GM21390 (cell line): ENCODE data around the gene LCE6A.

Experiments
- ATAC-seq: cut with Tn5 transposase; IDR thresholded peaks from one replicate; pipeline ENCODE4 v1.9.1; 2021; ENCODE audit not compliant: unreplicated experiment

The LCE6A gene, protein sequence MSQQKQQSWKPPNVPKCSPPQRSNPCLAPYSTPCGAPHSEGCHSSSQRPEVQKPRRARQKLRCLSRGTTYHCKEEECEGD

DNA sequence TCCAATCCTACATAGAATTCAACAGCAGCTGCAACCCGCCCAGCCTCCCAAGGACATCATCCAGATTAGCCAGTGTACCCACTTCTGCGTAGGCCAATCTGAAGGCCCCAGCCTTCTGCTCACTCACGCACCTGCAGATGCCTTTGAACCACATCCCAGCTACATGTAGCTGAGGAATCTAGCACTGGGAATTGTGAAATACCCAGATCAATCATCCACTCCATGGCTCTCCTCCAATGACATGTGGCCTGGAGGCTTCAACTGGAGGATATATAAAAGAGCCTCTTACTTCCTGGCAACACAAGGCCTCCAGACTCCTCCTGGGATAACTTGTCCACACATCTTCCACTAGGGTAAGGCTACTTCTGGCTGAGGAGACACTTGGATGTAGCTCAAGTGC lies at the start of gene LCE6A:
Gene LCE6A (plus strand): TSS at position 301 of the 400 bp plus-strand sequence. CDS start 665 bp downstream, outside the sequence.
- ATAC-seq, result no peak

DNA sequence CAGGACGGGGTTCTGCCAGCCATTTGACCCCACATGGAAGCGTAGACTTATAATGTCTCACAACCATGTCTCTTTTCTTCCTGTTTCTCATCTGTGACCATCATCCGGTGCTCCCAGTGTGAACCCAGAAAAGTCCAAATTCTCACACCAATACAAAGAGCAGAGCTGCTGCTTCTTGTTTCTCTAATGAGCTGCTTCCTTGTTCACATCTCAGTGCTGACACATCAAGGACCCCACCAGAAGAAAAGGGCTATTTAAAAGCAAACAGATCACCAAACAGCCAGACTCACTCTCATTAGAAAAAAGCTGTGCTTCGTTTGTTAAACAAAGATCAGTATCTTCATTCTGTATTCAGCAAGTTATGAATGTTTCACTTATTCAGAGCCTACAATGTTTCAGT lies 47.0 kb upstream of the LCE6A start:
- ATAC-seq, result no peak

DNA sequence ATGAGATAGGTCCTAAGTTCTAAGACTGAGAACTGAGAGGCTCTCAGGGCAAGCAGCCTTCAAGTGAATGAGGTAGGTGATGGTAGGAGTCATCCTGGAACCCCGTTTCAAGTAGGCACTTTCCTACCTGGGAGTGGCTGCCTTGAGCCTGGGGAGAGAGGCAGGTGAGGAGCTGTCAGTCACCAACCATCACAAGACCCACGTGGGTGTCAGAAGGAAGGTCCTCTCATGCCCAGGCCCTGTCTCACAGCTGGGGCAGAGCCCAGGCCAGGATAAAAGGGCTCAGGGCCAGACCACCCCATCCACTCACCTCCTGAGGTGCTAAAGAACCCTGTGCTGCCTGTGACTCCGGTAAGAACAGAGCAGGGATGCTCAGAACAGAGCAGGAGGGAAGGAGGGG lies 46.2 kb upstream of the LCE6A start, which contains the start of gene LCE1D:
Gene LCE1D (plus strand): TSS at position 301 of the 400 bp plus-strand sequence. CDS start 1,074 bp downstream, outside the sequence.
- ATAC-seq, result no peak

DNA sequence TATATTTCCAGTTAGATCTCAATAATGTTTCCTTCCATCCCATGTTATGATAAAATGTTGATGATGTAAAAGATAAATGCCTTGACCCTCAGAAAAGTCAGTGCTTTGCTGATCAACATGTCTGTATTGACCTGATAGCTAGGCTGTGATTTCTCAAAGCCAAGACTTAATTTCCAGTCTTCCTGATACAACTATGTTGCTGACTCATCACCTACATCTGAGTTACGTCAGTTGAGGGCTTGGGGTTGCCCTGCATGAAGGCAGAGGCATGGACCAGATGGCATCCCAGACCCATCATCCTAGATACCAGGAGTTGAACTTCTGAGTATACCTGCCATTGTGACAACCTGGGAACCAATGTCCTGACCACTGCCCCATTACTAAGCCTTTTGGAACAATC lies 41.3 kb upstream of the LCE6A start:
- no peak for ATAC-seq

DNA sequence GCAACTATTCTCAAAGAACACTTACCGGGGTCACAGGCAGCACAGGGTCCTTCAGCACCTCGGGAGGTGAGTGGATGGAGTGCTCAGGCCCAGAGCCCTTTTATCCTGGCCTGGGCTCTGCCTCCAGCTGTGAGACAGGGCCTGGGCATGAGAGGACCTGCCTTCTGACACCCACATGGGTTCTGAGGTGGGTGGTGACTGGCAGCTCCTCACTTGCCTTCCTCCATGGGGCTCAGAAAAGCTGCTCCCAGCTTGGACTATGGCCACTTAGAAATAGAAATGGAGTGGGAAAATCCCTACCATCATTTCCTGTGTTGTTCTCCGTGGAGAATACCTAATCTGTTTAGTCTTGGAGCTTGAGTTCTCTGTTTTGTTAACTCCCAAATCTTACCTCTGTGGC lies 36.1 kb upstream of the LCE6A start, which contains the start of gene LCE1C:
Gene LCE1C (minus strand): TSS at position 76 of the 400 bp plus-strand sequence. CDS start 1,173 bp downstream, outside the sequence.
- ATAC-seq, result no peak

DNA sequence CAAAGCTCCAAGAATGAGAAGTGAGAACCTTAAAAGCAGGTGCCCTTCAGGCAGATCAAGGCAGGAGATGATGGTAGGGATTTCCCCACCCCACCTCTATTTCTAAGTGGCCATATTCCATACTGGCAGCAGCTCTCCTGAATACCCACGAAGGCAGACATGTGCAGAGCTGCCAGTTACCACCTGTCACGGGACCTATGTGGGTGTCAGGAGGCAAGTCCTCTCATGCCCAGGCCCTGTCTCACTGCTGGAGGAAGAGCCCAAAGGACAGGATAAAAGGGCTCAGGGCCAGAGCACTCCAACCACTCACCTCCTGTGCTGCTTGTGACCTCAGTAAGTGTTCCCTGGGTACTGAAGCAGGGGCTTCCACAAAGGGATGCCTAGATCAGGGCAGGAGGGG lies 31.6 kb upstream of the LCE6A start:
- no peak for ATAC-seq

DNA sequence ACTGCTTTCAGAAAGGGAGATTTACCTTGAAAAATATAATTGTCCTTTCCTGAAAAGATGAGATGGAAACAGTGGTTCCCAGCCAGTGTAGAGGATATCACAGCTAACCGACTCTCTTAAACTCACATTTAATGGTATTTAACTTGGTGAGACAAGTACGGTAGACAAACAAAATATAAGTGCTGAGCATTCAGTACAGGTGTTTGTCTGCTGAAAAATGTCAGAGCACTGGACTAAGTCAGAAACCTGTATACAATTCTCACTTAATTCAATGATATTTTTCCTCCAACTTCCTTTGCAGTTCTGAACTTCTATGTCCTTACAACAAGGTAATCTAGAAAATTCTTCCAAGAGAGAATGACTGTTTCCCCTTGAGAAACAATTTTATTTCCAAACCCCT lies 31.0 kb upstream of the LCE6A start, which contains the start of gene LCE1B:
Gene LCE1B (plus strand): TSS at position 301 of the 400 bp plus-strand sequence. CDS start 476 bp downstream, outside the sequence.
- no peak for ATAC-seq

DNA sequence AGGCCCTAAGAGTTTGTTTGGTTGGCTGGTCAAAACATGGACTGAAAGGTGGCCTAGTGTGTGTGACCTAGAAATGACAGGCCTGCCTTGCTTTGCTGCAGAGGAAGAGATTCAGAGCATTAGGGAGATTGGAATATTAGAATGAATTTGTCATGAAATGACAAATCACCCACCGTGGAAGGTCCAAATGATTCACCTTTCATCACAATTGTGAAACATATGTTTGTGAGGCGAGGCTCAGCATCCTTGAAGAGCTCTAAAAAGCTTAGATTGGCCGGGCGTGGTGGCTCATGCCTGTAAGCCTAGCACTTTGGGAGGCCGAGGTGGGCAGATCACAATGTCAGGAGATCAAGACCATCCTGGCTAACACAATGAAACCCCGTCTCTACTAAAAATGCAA lies 25.3 kb upstream of the LCE6A start:
- no peak for ATAC-seq

DNA sequence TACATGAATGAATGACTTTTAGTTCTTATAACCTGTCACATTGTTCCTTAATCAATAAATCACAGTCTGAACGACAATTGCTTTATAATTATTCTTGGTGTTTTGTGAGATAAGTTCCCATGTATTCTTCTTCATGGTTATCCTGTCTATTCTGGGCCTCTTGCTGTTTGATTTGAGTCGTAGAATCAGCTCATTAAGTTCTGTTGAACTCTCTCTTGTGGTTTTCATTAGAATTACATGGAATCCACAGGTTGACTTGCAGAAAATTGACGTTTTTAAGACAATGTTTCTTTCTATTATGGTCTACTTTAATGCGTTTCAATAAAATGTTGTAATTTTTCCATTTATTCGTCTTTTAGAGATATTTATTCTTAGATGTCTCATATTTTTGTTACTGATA lies 19.4 kb upstream of the LCE6A start:
- ATAC-seq, result no peak

DNA sequence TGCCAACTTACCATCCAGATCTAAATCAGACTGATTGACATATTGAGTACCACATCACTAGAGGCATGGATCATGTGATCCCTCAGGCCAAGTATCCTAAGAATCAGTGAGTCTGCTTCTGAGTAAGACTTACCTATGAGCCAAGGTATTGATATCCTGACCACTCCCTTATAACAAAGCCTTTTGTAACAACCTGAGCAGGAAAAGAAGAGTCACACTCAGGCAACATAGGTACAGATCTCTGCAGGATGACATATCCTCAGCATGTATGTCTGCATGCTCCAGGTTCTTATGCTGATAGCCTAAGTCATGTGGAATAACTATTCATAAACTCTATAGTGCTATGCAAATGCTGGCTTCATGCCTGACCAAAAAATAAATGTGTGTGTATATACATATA lies 17.7 kb upstream of the LCE6A start:
- no peak for ATAC-seq

DNA sequence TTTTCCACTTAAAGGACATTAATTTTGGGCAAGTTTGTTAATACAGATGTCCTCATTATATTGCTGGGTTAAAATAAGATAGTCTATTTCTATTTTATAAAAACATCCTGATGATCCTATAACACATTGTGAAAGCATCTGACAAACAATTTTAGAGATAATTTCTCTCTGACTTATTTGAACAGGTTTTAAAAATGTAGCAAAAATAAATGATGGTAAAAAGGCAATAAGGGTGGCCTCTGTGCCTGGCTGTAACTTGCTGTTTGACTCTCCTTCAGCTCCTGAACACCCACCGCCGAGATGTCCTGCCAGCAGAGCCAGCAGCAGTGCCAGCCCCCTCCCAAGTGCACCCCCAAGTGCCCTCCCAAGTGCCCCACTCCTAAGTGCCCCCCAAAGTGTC lies 15.5 kb upstream of the LCE6A start, which contains the start of gene LCE1A:
Gene LCE1A (plus strand): TSS at position 301 of the 400 bp plus-strand sequence. CDS start 0 bp downstream, at position 301.
- ATAC-seq, result no peak

DNA sequence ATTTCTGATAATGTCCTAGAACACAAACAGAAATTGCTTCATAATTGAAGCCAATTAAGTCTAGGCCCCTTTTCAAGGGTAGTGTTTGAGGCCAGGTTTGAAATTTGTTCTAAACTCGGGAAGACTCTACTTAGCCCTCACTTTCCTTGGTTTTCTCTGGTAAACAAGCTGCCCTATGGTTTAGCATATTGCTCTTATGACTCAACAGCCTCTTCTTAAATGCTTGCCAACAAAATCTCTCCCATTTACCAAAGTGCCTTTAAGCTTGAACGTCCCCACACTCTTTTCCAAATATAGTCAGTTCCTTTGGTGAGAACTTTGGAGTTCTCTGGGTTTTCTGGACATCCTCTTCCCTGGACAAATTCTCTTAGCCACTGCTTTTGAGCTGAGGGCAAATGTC lies 5.8 kb upstream of the LCE6A start:
- ATAC-seq, result no peak

DNA sequence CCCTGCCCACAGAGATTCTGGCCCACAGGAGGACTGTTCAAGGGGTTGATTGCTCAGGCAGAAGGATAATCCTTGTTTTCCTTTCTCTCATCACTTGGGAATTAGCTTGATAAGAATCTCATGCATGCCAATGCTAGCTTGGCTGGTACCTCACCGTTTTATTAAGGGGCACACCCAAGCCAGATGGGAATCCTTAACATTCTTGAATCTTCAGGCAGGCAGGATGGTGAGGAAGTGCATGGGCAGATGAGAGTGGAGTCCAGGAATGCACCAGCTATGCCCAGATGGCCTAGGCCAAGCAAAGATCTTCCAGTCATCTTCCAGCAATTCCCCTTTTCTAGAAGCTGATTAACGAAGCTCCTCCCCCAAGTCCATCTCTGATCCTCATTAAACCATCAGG lies 13.0 kb downstream of the LCE6A start:
- ATAC-seq, result no peak

DNA sequence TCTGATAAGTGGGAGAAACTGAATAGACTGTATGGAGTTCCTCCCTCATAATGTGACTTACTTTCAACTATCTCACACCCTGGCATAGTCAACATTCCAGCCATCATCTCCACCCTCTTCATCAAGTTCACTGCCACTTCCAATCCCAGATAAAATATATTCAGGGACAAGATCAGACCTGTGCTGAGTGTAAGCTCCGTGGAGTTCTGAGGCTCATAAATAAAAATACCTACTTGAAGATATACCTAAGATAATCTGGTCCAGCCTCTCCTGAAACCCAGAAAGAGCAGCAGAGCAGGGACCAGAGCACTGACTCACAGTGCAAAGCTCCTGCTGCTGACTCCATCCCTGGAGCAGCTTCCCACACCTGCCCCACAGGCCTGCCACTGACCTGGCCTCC lies 15.4 kb downstream of the LCE6A start:
- ATAC-seq, result no peak

DNA sequence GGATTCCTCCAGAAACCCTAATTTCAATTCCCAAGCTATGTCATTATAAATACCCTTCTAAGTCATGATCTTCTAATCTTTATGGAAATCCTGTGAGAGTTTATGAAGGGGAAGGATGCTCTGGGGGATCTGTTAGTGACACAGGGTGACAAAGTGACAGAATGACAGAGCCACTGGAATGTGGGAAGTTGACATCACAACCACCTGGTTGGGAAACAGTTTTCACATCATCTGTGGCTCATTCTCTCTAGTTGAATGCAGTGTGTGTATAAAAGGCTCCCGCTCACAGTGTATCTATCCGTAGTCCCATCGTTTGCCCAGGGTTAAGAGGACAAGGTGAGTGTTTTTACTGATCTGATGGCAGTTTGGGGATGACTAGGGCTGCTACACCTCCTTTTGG lies 17.0 kb downstream of the LCE6A start, which contains the start of gene LCE7A:
Gene LCE7A (plus strand): TSS at position 301 of the 400 bp plus-strand sequence. CDS start 702 bp downstream, outside the sequence.
- no peak for ATAC-seq

DNA sequence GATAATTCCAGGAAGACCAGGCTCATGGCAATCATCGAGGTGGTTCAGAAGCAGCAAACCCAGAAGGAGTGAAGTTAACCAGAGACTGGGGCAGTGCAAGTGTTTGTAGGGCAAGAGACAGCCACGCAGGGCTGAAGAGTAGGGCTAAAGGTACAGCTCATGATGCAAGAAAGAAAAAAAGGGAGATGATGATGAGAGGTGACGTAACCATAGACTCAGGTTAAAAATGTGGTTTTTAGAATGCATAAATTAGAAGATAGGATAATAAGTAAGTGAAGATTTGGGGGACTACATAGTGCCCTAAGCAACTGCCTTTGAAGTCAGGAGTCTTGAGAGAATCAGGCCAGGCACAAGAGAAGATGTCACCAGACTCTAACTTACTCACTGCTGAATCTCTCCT lies 17.5 kb downstream of the LCE6A start:
- no peak for ATAC-seq

DNA sequence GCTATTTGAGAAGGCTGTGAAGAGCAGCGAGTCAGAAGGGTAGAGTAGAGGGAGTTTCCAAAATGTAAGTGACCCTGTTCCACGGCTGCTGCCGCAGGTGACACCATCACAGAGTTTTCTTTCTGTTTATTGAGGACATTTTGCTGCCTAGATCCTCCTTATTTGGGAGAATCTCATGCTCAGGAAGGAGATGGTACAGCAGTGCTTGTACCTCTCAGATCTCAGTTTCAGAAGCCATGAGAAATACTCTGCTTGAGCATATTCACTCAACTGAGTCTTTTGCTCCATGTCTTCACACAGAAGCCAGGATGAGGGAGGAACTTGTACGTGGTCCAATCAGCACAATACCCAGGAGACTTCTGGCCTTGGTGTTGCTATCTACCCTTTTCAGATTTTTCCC lies 18.7 kb downstream of the LCE6A start:
- ATAC-seq, result no peak

DNA sequence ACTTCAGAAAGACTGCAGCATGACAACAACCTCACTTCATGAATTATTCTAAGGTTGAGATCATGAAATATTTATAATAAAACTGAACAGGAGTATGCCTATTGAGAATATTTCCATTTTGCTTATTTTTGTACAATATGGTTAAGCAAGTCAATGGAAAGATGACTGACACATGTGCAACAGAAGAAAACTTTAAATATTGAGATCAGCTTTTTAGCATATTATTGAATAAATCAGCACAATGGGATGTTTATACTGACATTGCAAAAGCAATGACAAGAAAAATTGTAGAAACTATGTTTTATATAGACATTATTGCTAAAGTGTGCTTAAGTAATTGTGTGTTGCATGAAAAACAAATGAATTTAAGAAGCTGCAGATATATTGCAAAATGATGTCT lies 21.8 kb downstream of the LCE6A start:
- no peak for ATAC-seq

DNA sequence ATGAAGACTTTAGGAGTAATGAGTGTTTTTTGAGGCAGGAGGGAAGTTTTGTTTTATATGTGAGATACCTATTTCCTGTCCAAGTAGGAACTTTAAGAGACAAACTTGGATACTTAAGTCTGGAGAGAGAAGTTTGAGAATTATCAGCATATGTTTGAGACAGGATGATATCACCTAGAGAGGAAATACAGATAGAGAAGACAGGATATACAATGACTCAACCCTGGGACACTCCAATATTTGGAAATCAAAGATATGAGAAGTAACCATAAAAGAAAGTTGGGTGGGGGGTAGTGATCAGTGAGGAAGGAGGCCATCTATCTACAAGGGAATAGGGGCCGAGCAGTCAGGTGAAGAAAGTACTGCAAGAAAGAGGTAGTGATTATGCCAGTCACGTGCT lies 23.7 kb downstream of the LCE6A start:
- ATAC-seq, result no peak

DNA sequence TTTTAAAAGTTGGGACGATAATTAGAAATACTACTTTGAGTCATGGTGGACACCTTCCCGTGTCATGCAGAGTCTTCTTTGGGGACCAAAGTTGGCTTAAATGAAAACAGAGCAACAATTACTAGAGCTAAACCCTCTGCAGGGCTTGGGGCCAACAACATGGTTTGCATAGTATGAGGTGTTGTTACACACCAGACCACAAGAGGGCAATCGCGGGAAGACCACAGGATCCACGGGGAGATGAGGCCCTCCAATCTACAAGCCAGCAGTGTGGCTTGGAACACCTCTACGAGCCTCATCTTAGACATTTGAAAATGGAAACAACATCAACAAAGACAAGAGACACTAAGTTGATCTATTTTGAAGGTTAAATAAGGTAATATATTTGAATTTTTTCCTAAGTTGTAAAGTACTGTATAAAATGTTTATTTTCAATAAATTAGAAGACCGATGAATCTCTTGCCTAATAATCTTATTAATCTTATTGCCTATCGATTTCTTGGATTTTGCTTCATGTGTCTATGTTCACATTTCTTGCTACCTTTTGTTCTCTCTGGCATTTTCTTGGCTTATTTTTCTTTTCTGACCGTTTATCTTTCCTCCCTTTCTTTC lies 27.3 kb downstream of the LCE6A start:
- no peak for ATAC-seq

DNA sequence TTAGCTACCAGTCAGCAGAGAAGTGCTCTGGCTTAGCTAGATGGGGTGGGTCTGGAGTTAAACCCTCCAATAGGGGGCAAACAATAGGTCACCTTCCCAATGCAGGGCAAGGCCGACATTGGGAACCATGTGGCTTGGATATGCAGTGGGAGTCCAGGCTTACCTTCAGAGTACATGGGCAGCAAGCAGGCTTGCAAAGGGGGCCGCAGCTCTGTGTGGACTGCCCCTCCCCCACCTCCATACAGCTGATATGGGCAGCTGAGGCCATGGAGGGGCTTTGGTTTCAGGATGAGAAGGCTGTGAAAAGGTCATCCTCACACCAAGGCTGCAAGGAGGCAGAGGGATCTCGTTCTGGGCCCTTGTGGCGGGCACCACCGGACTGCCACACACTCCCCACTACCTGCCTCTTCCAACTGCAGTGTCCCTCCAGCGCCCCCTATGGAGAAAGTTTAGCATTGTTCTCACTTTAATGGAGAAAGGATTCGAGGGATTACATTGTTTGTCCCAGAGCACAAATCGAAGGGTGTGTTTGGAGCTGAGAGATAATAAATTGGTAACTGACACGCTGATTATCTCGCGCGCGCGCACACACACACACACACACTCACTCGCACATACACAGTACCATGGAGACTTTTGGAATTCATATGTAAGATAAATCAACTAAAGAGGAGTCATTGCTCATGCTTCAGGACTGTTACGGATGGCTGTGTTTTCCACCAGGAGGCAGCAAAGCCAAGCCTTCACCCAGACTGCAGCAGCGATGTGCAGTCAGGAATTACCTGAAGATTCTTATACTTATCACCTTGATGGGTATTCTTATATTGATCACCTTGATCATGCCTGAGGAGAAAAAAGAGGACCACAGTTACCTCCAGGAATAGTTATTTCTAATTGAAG lies 28.4 kb downstream of the LCE6A start:
- no peak for ATAC-seq

DNA sequence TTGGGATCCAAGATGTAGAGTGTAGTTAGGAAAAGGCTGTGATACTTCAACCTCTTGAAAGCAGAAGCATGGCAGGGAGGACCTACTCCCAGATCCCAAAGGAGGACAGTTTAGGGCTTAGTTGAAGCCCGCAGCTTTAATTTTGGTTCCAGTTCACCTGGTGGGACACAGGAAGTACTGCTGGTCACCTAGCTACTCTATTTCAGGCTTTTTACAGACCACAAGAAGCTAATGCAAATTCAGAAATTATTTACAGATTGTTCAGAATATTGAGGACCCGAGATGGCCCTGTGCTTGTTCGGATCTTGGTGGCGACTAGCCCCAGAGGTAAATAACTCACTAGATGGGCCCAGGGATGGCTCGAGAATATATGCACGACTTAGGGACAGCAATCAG lies 29.1 kb downstream of the LCE6A start:
- no peak for ATAC-seq
